Activated T-cell treated with anti-CD3 and anti-CD28 coated beads, Interleukin-2, amount 50 U/mL, for 24 hours (primary cell): Measurements from ENCODE around the gene CYP27B1.

ENCODE experiments used
- DNase-seq: peaks from one replicate; pipeline ENCODE4 v3.0.0-alpha.2; 2020
- H3K27ac Mint-ChIP-seq: 2 replicates; pipeline ENCODE4 v1.8.0; 2020; ENCODE audit warnings: mild to moderate bottlenecking, mixed read lengths
- H3K27me3 Mint-ChIP-seq: 2 replicates; pipeline ENCODE4 v1.8.0; 2020; ENCODE audit warnings: mixed read lengths
- H3K36me3 Mint-ChIP-seq: 2 replicates; pipeline ENCODE4 v1.8.0; 2020; ENCODE audit warnings: low read depth, mixed read lengths
- H3K4me1 Mint-ChIP-seq: 2 replicates; pipeline ENCODE4 v1.8.0; 2020; ENCODE audit warnings: low read depth, mixed read lengths
- H3K4me3 Mint-ChIP-seq: 2 replicates; pipeline ENCODE4 v1.8.0; 2020; ENCODE audit warnings: mild to moderate bottlenecking, moderate library complexity, mixed read lengths
- H3K9me3 Mint-ChIP-seq: 2 replicates; pipeline ENCODE4 v1.8.0; 2020; ENCODE audit warnings: mixed read lengths

Gene CYP27B1

DNA sequence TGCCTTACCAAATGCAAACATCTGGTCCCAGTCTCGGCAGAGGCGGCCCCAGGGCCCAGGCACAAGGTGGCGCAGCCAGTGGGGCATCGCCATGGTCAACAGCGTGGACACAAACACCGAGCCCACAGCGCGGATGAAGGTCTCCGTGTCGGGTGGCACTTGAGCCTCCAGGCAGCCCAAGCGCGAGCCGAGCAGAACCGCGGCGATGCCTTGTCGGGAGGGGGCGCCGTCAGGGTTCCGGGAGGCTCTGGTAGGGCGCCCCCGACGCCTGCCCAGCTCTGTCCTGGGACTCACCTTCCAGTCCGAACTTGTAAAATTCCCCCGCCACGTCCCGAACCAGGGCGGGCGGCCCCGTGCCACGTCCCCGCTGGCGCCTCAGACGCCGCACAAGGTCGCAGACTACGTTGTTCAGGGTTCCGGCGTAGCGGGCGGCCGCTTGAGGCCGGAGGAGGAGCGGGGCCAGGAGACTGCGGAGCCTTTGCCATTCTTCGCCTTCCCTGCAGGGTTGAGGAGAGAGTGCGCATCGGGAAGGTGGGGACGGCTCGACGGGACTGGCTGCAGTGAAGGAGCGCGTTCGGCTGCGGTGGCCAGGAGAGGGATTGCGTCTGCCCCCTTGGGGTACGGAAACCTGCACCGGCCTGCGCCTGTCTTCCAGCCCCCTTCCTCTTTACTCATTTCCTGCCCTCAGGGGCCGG is 1.7 kb downstream of the CYP27B1 start:
- Mint-ChIP-seq H3K4me1 (peaks cover 50% of the 10 kb centered on the region), H3K36me3 (peaks cover 79% of the 10 kb centered on the region), H3K9me3 (no peaks in the 10 kb centered on the region), H3K27me3 (peaks cover 13% of the 10 kb centered on the region), H3K4me3 (peak overlapping the region; percentile 91), H3K27ac (peak overlapping the region; percentile 63)
- DNase-seq: peak; percentile 79

DNA sequence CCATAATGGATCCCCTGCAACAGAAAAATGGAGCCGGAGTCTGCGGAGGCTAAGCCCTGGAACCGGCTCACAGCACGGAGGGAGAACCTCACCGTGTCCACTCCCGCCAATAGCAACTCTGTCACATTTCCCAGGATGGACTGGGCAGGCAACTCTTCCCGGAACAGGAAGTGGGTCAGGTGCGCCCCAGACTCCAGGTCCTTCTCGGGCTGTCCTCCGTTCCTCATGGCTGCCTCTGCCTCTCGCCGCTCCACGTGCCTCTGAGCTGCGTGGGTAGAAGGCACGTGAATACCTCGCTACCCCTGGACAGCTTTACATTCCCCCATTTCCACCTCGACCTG is 2.2 kb downstream of the CYP27B1 start:
- no peak for DNase-seq
- peak overlapping the region; percentile 63 for H3K27ac Mint-ChIP-seq
- H3K36me3 Mint-ChIP-seq: peaks cover 79% of the 10 kb centered on the region
- peaks cover 13% of the 10 kb centered on the region for H3K27me3 Mint-ChIP-seq
- peak overlapping the region; percentile 91 for H3K4me3 Mint-ChIP-seq
- peaks cover 50% of the 10 kb centered on the region for H3K4me1 Mint-ChIP-seq
- H3K9me3 Mint-ChIP-seq: no peaks in the 10 kb centered on the region

DNA sequence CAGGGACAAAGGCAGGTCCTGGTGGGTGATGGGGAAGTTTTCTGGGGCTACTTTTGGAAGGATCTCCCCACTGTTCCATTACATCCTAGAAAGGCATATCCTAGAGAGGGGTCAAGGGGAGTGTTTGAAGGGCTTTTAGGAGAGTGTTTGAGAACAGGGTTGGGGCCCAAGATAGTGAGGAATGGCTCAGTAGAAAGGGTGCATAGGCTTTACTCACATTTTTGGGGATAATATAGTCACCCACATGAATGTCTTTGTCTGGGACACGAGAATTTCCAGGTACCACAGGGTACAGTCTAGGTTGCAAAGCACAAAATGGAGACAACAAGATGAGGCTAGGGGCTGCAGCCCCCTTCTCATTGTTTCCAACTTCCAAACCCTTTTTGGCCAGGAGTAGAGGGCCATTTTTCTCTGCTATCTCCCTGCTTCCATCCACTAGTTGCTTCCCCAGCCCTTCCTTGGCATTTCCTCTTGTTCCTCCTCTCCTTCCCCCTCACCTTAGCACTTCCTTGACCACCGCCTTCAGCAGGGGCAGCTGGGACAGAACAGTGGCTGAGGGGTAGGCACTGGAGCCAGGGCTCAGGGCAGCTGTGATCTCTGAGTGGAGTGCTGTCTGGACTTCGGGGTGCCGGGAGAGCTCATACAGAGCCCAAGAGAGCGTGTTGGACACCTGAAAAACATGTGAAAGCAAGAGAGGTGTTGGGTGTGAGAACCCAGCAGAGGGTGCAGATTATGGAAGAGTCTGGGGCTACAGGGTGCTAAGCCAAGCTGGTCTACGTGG is 2.8 kb downstream of the CYP27B1 start:
- H3K36me3 Mint-ChIP-seq: peaks cover 79% of the 10 kb centered on the region
- peak overlapping the region; percentile 63 for H3K27ac Mint-ChIP-seq
- no peaks in the 10 kb centered on the region for H3K9me3 Mint-ChIP-seq
- peaks cover 13% of the 10 kb centered on the region for H3K27me3 Mint-ChIP-seq
- DNase-seq: no peak
- peaks cover 56% of the 10 kb centered on the region for H3K4me1 Mint-ChIP-seq
- H3K4me3 Mint-ChIP-seq: peak overlapping the region; percentile 91

DNA sequence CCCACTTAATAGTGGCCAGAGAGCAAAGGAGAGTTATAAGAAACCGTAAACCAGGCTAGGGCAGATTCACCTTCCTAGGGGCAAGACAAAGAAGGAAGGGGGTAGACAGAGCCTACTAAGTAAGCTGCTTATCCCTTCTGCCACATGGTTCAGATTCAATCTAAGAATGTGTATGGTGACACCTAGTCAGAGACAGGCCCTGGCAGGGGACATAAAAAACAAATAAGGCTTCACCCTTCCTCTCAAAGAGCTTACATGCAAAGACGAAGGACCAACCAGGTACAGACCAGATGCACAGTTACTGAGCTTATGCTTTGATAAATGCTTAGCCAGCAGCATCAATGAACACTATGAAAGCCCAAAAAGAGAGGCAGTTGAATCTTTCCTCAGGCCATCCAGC is 4.4 kb downstream of the CYP27B1 start:
- Mint-ChIP-seq H3K4me1 (peaks cover 60% of the 10 kb centered on the region), H3K27ac (no peak overlapping the region), H3K4me3 (no peak overlapping the region), H3K27me3 (peaks cover 13% of the 10 kb centered on the region), H3K36me3 (peaks cover 78% of the 10 kb centered on the region), H3K9me3 (no peaks in the 10 kb centered on the region)
- no peak for DNase-seq

DNA sequence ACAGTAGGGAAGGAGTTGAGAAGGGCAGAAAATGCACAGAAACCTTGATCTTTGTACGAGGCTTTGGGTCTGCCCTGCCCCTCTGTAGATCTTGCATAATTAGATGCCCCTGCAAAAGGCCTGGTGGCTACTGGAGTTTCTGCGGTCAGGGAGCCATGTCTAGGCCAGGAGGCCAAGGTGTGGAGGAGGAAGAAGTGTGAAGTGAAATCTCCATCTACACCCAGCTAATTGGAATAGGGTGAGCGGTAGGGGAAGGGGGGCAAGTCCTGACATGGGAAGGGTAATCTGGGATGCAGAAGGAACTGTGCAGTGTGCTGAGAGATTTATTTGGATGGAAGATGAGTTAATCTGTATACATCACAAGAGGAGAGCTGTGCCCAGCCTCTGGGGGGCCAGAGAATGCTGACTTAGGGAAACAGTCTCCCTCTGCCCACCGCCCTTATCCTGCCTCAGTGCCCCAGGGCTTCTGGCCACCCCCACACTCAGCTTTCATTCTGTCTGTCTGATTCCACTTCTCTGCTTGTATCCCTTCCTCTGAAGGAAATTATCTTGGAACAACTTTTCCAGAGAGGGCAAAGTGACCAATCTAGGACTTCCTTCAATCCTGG is 5.4 kb downstream of the CYP27B1 start:
- H3K27ac Mint-ChIP-seq: no peak overlapping the region
- DNase-seq: no peak
- no peak overlapping the region for H3K4me3 Mint-ChIP-seq
- H3K4me1 Mint-ChIP-seq: peaks cover 60% of the 10 kb centered on the region
- peaks cover 8% of the 10 kb centered on the region for H3K27me3 Mint-ChIP-seq
- H3K9me3 Mint-ChIP-seq: no peaks in the 10 kb centered on the region
- H3K36me3 Mint-ChIP-seq: peaks cover 83% of the 10 kb centered on the region

DNA sequence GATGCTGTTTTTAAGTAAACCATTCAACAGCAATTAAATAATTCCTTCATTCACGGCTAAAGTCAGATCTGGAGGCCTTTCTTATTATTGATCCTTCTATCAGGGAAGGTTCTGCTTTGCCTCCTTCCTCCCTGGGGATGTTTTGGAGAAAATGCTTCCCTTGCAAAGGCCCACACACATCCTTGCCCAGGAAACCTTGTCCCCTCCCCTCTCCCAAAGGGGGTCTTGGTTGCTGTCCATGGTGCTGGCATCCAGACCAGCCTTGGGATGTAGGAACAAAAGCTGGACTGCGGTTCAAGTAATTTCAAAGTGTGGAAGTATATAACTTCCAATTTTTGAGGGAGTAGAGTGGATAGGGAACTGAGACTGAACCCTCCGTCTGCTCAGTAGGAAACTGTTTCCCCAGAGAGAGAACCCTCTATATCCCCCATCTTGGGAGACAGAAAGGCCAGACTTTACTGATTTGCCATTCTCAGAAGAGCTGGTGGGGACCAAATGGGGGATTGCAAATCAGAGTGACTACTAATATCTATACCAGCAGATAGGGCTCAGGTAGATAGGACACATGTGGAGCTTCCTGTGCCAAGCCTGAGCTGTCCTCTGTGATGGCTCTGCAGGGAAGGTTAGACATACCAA is 6.4 kb downstream of the CYP27B1 start:
- Mint-ChIP-seq H3K9me3 (no peaks in the 10 kb centered on the region), H3K4me1 (peaks cover 56% of the 10 kb centered on the region), H3K36me3 (peaks cover 83% of the 10 kb centered on the region), H3K27me3 (peaks cover 4% of the 10 kb centered on the region), H3K27ac (no peak overlapping the region), H3K4me3 (no peak overlapping the region)
- no peak for DNase-seq

DNA sequence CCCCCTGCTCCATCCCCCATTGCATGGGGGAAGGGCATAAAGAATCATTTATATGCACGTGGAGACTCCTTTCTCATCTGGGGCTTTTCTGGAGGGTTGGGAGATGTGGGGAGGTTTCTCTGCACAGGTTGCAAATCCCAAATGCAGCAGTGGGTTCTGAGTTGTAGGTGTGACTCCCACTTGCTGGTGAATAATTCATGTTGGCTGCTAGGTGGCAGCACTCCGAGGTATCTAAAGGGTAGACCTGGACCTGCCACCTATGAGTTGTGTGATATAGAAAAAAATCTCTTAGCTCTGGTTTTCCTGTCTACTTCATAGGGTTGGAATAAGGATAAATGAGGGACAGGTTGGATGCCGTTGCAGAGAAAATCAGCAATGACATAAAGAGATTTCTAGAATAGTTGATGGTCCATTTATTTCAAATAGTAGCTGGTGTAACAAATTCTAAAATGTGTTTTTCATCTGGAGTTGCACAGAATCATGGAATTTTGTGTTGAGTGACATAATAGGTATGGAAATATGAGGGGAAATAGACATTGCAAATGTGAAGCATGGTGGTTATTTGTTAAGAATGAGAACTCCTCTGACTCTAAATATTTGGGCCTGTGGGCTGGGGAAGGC is 7.4 kb downstream of the CYP27B1 start:
- Mint-ChIP-seq H3K27ac (peak overlapping the region; percentile 66), H3K4me3 (no peak overlapping the region), H3K9me3 (no peaks in the 10 kb centered on the region), H3K36me3 (peaks cover 75% of the 10 kb centered on the region), H3K4me1 (peaks cover 52% of the 10 kb centered on the region), H3K27me3 (peaks cover 4% of the 10 kb centered on the region)
- peak; percentile 47 for DNase-seq

DNA sequence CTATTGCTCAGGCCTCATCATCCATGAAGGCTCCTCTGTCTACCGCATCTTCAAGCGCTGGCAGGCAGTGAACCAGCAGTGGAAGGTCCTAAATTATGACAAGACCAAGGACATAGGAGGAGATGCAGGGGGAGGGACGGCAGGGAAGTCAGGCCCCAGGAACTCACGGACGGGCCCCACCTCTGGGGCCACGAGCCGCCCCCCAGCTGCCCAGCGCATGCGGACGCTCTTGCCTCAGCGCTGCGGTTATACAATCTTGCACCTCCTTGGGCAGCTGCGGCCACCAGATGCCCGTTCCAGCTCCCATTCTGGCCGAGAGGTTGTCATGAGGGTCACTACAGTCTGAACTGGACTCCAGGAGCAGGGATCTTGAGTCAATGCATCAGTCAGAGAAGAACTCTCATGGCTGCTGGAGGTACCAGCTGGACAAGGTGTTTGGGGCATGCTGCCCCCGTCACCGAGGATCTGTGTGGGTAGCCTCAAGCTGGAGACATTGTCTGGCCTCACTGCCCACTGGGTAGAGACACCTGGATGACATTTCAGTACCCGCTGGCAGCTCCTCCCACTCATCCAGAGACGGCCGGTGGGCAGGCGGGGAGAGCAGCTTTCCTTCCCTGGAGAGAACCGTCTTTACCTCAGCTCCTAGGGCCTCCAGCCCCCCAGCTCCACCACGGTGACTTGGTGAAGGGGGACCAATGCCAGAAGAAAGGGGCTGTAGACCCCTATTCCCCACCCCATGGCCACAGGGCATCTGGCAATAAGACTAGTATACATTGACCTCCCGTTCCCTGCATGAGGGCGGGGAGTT is 8.1 kb downstream of the CYP27B1 start:
- Mint-ChIP-seq H3K9me3 (no peaks in the 10 kb centered on the region), H3K4me1 (peaks cover 53% of the 10 kb centered on the region), H3K27ac (no peak overlapping the region), H3K4me3 (no peak overlapping the region), H3K36me3 (peaks cover 67% of the 10 kb centered on the region), H3K27me3 (peaks cover 3% of the 10 kb centered on the region)
- DNase-seq: no peak

DNA sequence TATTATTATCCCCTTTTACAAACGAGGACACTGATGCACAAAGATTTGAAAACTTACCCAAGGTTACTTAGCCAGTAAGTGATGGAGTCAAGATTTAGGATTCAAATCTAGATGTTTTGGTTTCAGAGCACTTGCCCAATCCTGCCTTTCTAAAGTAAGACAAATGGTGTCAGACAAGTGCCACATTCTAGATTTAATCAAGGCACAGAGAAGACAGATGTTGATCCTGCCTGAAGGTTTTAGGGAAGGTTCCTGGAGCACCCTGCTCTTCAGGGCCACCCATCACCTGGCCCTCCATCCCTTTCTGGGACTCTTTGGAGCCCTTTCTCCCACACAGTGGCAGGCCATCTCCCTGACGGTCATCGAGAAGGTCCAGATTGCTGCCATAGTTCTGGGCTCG is 9.1 kb downstream of the CYP27B1 start:
- Mint-ChIP-seq H3K9me3 (no peaks in the 10 kb centered on the region), H3K36me3 (peaks cover 58% of the 10 kb centered on the region), H3K4me1 (peaks cover 52% of the 10 kb centered on the region), H3K27me3 (no peaks in the 10 kb centered on the region), H3K4me3 (no peak overlapping the region), H3K27ac (no peak overlapping the region)
- DNase-seq: no peak

DNA sequence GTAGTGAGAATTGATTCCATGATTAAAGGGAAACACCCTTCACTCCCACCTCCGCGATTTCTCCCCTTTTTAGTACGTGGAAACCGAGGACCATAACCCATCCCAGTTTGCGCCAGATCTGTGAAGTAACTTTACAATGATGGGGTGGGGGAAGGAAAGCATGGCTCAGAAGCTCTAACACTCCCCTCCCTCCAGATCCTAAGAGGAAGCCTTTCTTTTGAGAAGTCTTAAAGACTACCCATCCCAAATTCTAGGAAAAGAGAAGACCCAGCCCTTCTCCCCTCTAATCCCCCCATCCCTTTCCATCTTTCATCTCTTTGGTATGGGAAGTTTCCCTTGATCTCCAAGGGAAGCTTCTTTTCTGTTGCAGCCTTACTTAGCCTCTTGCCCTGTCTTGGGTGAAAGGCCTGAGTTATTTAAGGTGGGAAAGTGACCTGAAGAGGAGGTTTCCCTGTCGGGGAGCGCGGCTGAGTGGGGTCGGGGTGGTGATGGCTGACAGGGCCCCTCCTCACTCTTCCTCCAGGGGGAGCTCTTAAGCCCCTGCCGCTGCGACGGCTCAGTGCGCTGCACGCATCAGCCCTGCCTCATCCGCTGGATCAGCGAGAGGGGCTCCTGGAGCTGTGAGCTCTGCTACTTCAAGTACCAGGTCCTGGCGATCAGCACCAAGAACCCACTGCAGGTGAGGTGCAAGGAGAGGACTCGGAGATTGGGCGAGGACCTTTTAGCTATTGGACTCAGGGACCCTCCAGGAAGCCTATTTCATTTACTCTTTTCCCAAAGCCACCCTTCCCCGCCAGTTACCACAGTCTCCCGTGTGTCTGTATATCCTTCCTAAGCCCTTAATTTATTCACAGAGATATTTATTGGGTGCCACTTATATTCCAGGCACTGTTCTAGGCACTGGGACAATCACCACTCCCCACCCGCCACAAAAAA is 10.2 kb downstream of the CYP27B1 start:
- peaks cover 51% of the 10 kb centered on the region for H3K36me3 Mint-ChIP-seq
- H3K27ac Mint-ChIP-seq: peak overlapping the region; percentile 86
- peak overlapping the region; percentile 84 for H3K4me3 Mint-ChIP-seq
- H3K4me1 Mint-ChIP-seq: peaks cover 54% of the 10 kb centered on the region
- peak; percentile 81 for DNase-seq
- H3K27me3 Mint-ChIP-seq: no peaks in the 10 kb centered on the region
- no peaks in the 10 kb centered on the region for H3K9me3 Mint-ChIP-seq

DNA sequence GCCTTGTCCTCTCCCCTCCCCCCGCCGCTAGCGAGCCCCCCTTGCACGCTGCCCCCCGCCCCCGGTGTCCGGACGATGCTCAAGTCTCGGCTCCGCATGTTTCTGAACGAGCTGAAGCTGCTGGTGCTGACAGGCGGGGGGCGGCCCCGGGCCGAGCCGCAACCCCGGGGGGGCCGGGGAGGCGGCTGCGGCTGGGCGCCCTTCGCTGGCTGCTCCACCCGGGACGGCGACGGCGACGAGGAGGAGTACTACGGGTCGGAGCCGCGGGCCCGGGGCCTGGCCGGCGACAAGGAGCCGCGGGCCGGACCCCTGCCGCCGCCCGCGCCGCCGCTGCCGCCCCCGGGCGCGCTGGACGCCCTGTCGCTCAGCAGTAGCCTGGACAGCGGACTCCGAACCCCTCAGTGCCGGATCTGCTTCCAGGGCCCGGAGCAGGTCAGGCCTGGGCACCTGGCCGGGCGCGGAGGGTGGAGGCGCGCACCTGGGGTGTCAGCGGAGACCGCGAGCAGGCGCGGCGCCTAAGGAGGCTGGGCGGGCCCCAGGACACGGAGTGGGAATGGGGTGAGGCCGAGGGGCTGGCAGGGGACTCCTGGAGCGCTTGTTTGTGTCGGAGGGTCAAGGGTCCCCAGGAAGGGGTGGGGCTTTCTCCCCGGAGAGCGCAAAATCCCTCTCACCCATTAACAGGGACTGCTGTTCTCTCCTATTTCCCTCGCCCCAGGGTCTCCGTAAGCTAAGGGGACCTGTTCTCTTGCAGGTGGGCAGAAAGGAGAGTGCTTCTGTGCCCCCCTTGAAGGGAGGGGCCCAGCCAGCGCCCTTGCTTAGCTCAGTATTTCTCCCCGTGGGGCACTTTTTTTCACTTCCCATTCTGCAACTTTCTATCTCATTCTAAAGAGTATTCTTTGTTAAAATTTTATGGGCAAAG is 11.2 kb downstream of the CYP27B1 start:
- DNase-seq: peak; percentile 58
- Mint-ChIP-seq H3K27ac (peak overlapping the region; percentile 19), H3K27me3 (no peaks in the 10 kb centered on the region), H3K4me1 (peaks cover 61% of the 10 kb centered on the region), H3K4me3 (peak overlapping the region; percentile 84), H3K36me3 (peaks cover 51% of the 10 kb centered on the region), H3K9me3 (no peaks in the 10 kb centered on the region)

DNA sequence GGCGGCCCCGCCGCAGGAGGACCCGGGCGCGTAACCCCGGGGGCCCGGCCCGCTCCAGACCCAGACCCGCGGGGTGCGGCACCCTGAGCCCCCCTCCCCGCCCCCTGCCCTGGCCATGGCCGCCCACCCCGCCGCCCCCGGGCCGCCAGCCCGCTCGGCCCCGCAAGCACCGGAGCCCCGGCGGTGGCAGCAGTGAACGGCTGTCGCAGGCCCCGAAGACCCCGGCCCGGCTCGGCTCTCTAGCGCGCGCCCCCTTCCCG is 11.8 kb downstream of the CYP27B1 start:
- peak overlapping the region; percentile 81 for H3K4me3 Mint-ChIP-seq
- H3K36me3 Mint-ChIP-seq: peaks cover 51% of the 10 kb centered on the region
- H3K4me1 Mint-ChIP-seq: peaks cover 61% of the 10 kb centered on the region

More for the DNA sequence above, 11.8 kb downstream of the CYP27B1 start:
- no peaks in the 10 kb centered on the region for H3K27me3 Mint-ChIP-seq
- H3K9me3 Mint-ChIP-seq: no peaks in the 10 kb centered on the region
- no peak for DNase-seq
- no peak overlapping the region for H3K27ac Mint-ChIP-seq
